OCI-LY3 (cell line): Measurements from ENCODE around the gene NAV2.
"Not testable (repeated sequence)": the region's sequence is repeated elsewhere in the genome, so short reads cannot be mapped to it uniquely, and the experiment has no call there.

Source experiments
- H2AFZ ChIP-seq: fragments of 200-600, 300-600 bp; shearing (Covaris generic); 2 replicates; pipeline ENCODE4 v1.6.0; 2014; ENCODE audit warnings: antibody characterized with exemption, low read depth, low read length
- H3K27ac ChIP-seq: fragments of 200-600, 300-600 bp; sonication (generic); 2 replicates; pipeline ENCODE4 v1.5.1; 2014; ENCODE audit warnings: mild to moderate bottlenecking, low read length, moderate library complexity, mixed read lengths
- H3K27me3 ChIP-seq: fragments of 200-600, 300-600 bp; sonication (generic); 2 replicates; pipeline ENCODE4 v1.6.1; 2014; ENCODE audit warnings: low read depth, low read length, mixed read lengths
- H3K36me3 ChIP-seq: fragments of 200-600, 300-600 bp; sonication (generic); replicated peaks from 2 replicates; pipeline ENCODE3; 2014; ENCODE audit warnings: low read depth, low read length, mixed read lengths
- H3K4me1 ChIP-seq: fragments of 300-600, 200-600 bp; sonication (generic); 2 replicates; pipeline ENCODE4 v1.6.1; 2014; ENCODE audit warnings: low read length, mixed read lengths
- H3K4me2 ChIP-seq: fragments of 200-600, 300-600 bp; sonication (generic); 2 replicates; pipeline ENCODE4 v1.6.1; 2014; ENCODE audit warnings: low read length, mixed read lengths
- H3K4me3 ChIP-seq: fragments of 300-600, 200-600 bp; sonication (generic); 2 replicates; pipeline ENCODE4 v1.5.1; 2014; ENCODE audit warnings: antibody characterized with exemption, mild to moderate bottlenecking, low read length, moderate library complexity
- H3K79me2 ChIP-seq: fragments of 300-600, 200-600 bp; shearing (Covaris generic); 2 replicates; pipeline ENCODE4 v1.6.1; 2014; ENCODE audit warnings: mild to moderate bottlenecking, low read length, mixed read lengths
- H3K9ac ChIP-seq: fragments of 300-600, 200-600 bp; shearing (Covaris generic); 2 replicates; pipeline ENCODE4 v1.6.0; 2014; ENCODE audit warnings: mild to moderate bottlenecking, low read length, moderate library complexity
- H3K9me3 ChIP-seq: fragments of 200-600, 300-600 bp; shearing (Covaris generic); 2 replicates; pipeline ENCODE4 v1.6.1; 2014; ENCODE audit warnings: low read length, mixed read lengths; ENCODE audit not compliant: insufficient read depth
- H4K20me1 ChIP-seq: fragments of 200-600, 300-600 bp; sonication (generic); 2 replicates; pipeline ENCODE4 v1.6.1; 2016; ENCODE audit warnings: low read length, mixed read lengths; ENCODE audit not compliant: insufficient read depth
- EZH2phosphoT487 ChIP-seq: fragments of 200-600 bp; shearing (Covaris generic); IDR thresholded peaks from 2 replicates; pipeline ENCODE4 v1.6.1; 2018; ENCODE audit warnings: antibody characterized with exemption, mixed run types, low read depth
- TF ChIP-seq, protein P1 (sequence below): fragments of 200-600, 300-600 bp; sonication (generic); IDR thresholded peaks from 2 replicates; pipeline ENCODE4 v1.5.1; 2014; ENCODE audit warnings: antibody characterized with exemption, low read length, low read depth

The NAV2 gene

DNA sequence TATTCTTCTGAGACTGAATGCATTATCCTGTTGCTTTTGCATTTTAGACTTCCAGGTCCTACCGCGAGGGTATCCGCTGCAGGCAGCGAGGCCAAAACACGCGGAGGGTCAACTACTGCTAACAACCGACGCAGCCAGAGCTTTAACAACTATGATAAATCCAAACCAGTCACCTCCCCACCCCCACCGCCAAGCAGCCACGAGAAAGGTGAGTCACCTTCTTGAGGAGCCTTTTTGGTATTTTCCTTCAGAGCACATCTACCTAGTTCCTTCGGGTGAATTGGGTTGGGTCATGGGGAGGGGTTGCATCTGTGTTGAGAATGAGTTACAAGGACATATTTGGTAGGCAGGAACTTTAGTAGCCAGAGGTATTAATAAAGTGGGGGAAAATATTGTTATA, 179.8 kb downstream of the NAV2 start:
- no peak overlapping the region for H2AFZ ChIP-seq
- H3K4me2 ChIP-seq, result no peak overlapping the region
- no peak for TF ChIP-seq EZH2phosphoT487
- TF ChIP-seq, protein P1, sequence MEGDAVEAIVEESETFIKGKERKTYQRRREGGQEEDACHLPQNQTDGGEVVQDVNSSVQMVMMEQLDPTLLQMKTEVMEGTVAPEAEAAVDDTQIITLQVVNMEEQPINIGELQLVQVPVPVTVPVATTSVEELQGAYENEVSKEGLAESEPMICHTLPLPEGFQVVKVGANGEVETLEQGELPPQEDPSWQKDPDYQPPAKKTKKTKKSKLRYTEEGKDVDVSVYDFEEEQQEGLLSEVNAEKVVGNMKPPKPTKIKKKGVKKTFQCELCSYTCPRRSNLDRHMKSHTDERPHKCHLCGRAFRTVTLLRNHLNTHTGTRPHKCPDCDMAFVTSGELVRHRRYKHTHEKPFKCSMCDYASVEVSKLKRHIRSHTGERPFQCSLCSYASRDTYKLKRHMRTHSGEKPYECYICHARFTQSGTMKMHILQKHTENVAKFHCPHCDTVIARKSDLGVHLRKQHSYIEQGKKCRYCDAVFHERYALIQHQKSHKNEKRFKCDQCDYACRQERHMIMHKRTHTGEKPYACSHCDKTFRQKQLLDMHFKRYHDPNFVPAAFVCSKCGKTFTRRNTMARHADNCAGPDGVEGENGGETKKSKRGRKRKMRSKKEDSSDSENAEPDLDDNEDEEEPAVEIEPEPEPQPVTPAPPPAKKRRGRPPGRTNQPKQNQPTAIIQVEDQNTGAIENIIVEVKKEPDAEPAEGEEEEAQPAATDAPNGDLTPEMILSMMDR, result no peak
- H3K4me3 ChIP-seq, result no peak overlapping the region
- no peaks in the 10 kb centered on the region for H4K20me1 ChIP-seq
- no peaks in the 10 kb centered on the region for H3K79me2 ChIP-seq
- H3K27ac ChIP-seq, result no peak overlapping the region
- H3K27me3 ChIP-seq, result peaks cover 48% of the 10 kb centered on the region
- no peaks in the 10 kb centered on the region for H3K9me3 ChIP-seq
- H3K4me1 ChIP-seq, result no peaks in the 10 kb centered on the region
- H3K36me3 ChIP-seq, result no peaks in the 10 kb centered on the region
- no peak overlapping the region for H3K9ac ChIP-seq

DNA sequence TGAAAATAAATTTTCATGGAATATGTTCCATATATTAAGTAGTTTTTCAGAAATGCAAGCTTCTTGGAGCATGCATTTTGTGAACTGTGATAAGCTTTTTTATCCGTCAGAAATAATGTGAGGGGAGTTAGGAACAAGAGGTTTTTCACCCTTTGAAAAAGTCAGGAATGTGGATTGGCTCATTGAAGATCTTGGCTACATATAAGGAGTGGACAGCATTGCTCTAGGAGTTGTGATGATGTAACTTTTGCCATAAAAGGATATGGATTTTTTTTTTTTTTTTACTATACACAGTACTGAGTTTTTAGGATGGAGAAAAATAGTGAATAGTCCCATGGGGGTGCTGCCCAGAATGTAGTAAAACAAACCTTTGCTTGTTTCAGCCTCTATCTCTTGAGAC, 180.2 kb downstream of the NAV2 start:
- Histone ChIP-seq H3K9ac (no peak overlapping the region), H3K36me3 (no peaks in the 10 kb centered on the region), H2AFZ (no peak overlapping the region), H3K4me2 (no peak overlapping the region), H4K20me1 (no peaks in the 10 kb centered on the region), H3K9me3 (no peaks in the 10 kb centered on the region), H3K27me3 (peaks cover 48% of the 10 kb centered on the region), H3K27ac (no peak overlapping the region), H3K4me3 (no peak overlapping the region), H3K4me1 (no peaks in the 10 kb centered on the region), H3K79me2 (no peaks in the 10 kb centered on the region)
- no peak for TF ChIP-seq EZH2phosphoT487
- TF ChIP-seq, protein P1, result no peak

DNA sequence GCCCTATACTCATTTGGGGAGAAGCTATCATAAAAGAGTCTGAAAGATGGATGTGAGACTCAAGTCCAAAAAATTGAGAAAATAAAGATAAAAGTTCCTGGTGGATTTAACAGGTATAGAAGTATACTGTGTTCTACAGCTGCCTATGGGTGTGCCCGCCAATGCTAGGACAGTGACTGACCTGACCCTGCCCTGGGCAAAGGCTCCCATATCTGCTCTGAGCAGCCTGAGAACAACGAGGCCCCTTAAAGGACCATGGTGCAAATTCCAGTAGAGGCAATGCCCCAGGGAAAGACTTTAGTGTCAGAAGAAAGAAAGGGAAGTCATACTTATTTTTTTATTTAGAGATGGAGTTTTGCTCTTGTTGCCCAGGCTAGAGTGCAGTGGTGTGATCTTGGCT, 181.8 kb downstream of the NAV2 start:
- no peak overlapping the region for H3K9ac ChIP-seq
- H3K4me3 ChIP-seq, result no peak overlapping the region
- no peaks in the 10 kb centered on the region for H3K4me1 ChIP-seq
- no peak overlapping the region for H3K4me2 ChIP-seq
- H3K36me3 ChIP-seq, result no peaks in the 10 kb centered on the region
- H2AFZ ChIP-seq, result no peak overlapping the region
- H3K27ac ChIP-seq, result no peak overlapping the region
- peaks cover 47% of the 10 kb centered on the region for H3K27me3 ChIP-seq
- no peaks in the 10 kb centered on the region for H3K9me3 ChIP-seq
- no peaks in the 10 kb centered on the region for H3K79me2 ChIP-seq
- TF ChIP-seq EZH2phosphoT487, result no peak
- TF ChIP-seq, protein P1, result no peak
- H4K20me1 ChIP-seq, result no peaks in the 10 kb centered on the region

DNA sequence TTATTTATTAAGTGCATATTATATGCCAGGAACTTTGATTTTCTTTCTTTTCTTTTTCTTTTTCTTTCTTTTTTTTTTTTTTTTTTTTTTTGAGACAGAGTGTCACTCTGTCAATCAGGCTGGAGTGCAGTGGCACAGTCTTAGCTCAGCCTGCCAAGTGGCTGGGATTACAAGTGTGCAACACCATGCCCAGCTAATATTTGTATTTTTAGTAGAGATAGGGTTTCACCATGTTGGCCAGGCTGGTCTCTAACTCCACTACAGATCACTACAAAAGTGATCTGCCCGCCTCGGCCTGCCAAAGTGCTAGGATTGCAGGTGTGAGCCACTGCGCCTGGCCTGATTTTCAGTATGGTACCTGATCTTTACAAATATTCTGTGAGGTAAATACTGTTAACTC, 182.4 kb downstream of the NAV2 start:
- not testable (repeated sequence) for H3K9ac ChIP-seq, H3K79me2 ChIP-seq, H3K36me3 ChIP-seq, H3K4me3 ChIP-seq, H4K20me1 ChIP-seq, H3K9me3 ChIP-seq, H3K27ac ChIP-seq, H3K4me2 ChIP-seq, H3K4me1 ChIP-seq, H2AFZ ChIP-seq
- peaks cover 47% of the 10 kb centered on the region for H3K27me3 ChIP-seq

DNA sequence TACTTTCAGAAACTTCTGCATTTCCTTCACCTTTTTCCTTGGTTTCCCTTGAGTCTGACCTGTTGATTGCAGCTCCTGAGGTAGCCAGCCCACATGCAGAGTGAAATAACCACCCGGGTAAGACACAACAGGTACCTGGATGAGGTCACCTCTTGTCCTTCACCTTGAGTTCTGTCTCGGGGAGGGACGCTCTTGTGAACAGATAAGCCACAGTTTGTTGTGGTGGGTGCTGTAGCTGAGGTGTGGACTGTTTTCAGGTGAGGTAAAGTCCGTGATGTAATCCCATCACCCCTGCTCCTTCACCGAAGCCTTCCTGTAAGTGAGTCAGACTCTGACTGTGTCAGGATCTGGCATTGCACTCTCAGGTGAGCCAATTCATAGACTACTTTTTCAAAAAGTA, 183.1 kb downstream of the NAV2 start:
- Histone ChIP-seq H3K36me3 (no peaks in the 10 kb centered on the region), H3K4me2 (no peak overlapping the region), H3K9me3 (no peaks in the 10 kb centered on the region), H4K20me1 (no peaks in the 10 kb centered on the region), H3K9ac (no peak overlapping the region), H3K27ac (no peak overlapping the region), H2AFZ (no peak overlapping the region), H3K27me3 (peaks cover 47% of the 10 kb centered on the region), H3K4me3 (no peak overlapping the region), H3K4me1 (no peaks in the 10 kb centered on the region), H3K79me2 (no peaks in the 10 kb centered on the region)
- no peak for TF ChIP-seq EZH2phosphoT487
- TF ChIP-seq, protein P1, result no peak
